WTC11 (cell line): ENCODE data around the gene SLC6A1. TPM values are rescaled to one million over a fixed set of nuclear protein-coding genes. Genes with fewer than 3 reads are reported as not detected.

Experiments
- ATAC-seq: fragments of 200-7000 bp; cut with Tn5 transposase; 2 replicates; pipeline ENCODE4 v1.10.0; 2021; ENCODE audit warnings: mild to moderate bottlenecking, moderate library complexity
- CTCF ChIA-PET: fragments of 300-600 bp; sonication (Branson Sonifier 250); formaldehyde crosslinking; loops from one replicate; lab custom pipeline; 2021; ENCODE audit warnings: antibody characterized with exemption; lab: Charles Lee
- POLR2A ChIA-PET: fragments of 350-600 bp; sonication (Branson Sonifier 250); formaldehyde crosslinking; loops from one replicate; lab custom pipeline; 2021; ENCODE audit warnings: antibody characterized with exemption; lab: Charles Lee
- DNase-seq: peaks from one replicate; pipeline ENCODE4 v3.0.0; 2021; ENCODE audit warnings: low spot score
- H3K27ac Mint-ChIP-seq: 2 replicates; pipeline ENCODE4 v1.8.0; 2021; ENCODE audit warnings: mixed read lengths
- H3K27me3 Mint-ChIP-seq: 2 replicates; pipeline ENCODE4 v1.8.0; 2021; ENCODE audit warnings: low read depth, mild to moderate bottlenecking, moderate library complexity, mixed read lengths
- H3K36me3 Mint-ChIP-seq: 2 replicates; pipeline ENCODE4 v1.8.0; 2021; ENCODE audit warnings: mixed read lengths
- H3K4me1 Mint-ChIP-seq: 2 replicates; pipeline ENCODE4 v1.8.0; 2022; ENCODE audit warnings: mixed read lengths
- H3K4me3 Mint-ChIP-seq: 2 replicates; pipeline ENCODE4 v1.8.0; 2021; ENCODE audit warnings: mild to moderate bottlenecking, moderate library complexity, mixed read lengths
- H3K9me3 Mint-ChIP-seq: 2 replicates; pipeline ENCODE4 v1.8.0; 2021; ENCODE audit warnings: mixed read lengths
- EMX1 ChIP-seq: fragments of 250-450 bp; sonication (Bioruptor Pico); IDR thresholded peaks from 2 replicates; pipeline ENCODE4 v1.8.0; 2021; ENCODE audit warnings: mild to moderate bottlenecking
- GABPB1 ChIP-seq: sonication (generic); formaldehyde crosslinking; IDR thresholded peaks from 2 replicates; pipeline ENCODE4 v1.8.1; 2023; ENCODE audit warnings: mild to moderate bottlenecking, missing genetic modification reagents
- GTF2I ChIP-seq: fragments of 250-450 bp; sonication (Bioruptor Pico); conservative IDR thresholded peaks from 2 replicates; pipeline ENCODE4 v1.4.0; 2021; ENCODE audit warnings: mild to moderate bottlenecking
- HMGA2 ChIP-seq: fragments of 250-450 bp; sonication (Bioruptor Pico); IDR thresholded peaks from 2 replicates; pipeline ENCODE4 v1.4.0; 2021; ENCODE audit warnings: mild to moderate bottlenecking, moderate library complexity
- IRF2 ChIP-seq: sonication (generic); formaldehyde crosslinking; IDR thresholded peaks from 2 replicates; pipeline ENCODE4 v1.8.0; 2022; ENCODE audit warnings: low read depth, missing genetic modification reagents, borderline replicate concordance
- MYBL2 ChIP-seq: sonication (generic); formaldehyde crosslinking; IDR thresholded peaks from 2 replicates; pipeline ENCODE4 v1.8.1; 2023; ENCODE audit warnings: mild to moderate bottlenecking, moderate library complexity, missing genetic modification reagents
- SMAD4 ChIP-seq: sonication (generic); formaldehyde crosslinking; IDR thresholded peaks from 2 replicates; pipeline ENCODE4 v1.8.0; 2022; ENCODE audit warnings: mild to moderate bottlenecking, missing genetic modification reagents
- SOX15 ChIP-seq: fragments of 250-450 bp; sonication (Bioruptor Pico); IDR thresholded peaks from 2 replicates; pipeline ENCODE4 v1.9.0; 2021; ENCODE audit warnings: mild to moderate bottlenecking
- SP1 ChIP-seq: sonication (generic); formaldehyde crosslinking; conservative IDR thresholded peaks from 2 replicates; pipeline ENCODE4 v1.8.1; 2022; ENCODE audit warnings: missing genetic modification reagents
- ZNF121 ChIP-seq: sonication (generic); formaldehyde crosslinking; IDR thresholded peaks from 2 replicates; pipeline ENCODE4 v1.8.0; 2023; ENCODE audit warnings: missing genetic modification reagents
- ZNF138 ChIP-seq: sonication (generic); formaldehyde crosslinking; conservative IDR thresholded peaks from 2 replicates; pipeline ENCODE4 v1.8.1; 2022; ENCODE audit warnings: mild to moderate bottlenecking, moderate library complexity, missing genetic modification reagents
- ZNF396 ChIP-seq: fragments of 250-450 bp; sonication (Bioruptor Pico); IDR thresholded peaks from 2 replicates; pipeline ENCODE4 v1.8.0; 2021; ENCODE audit warnings: mild to moderate bottlenecking, moderate library complexity, borderline replicate concordance
- ZNF423 ChIP-seq: fragments of 250-450 bp; sonication (Bioruptor Pico); IDR thresholded peaks from 2 replicates; pipeline ENCODE4 v2.1.2; 2022; ENCODE audit warnings: mild to moderate bottlenecking, moderate library complexity
- ZNF671 ChIP-seq: fragments of 250-450 bp; sonication (Bioruptor Pico); IDR thresholded peaks from 2 replicates; pipeline ENCODE4 v1.8.0; 2021; ENCODE audit warnings: mild to moderate bottlenecking
- total RNA-seq: library from RNA; stranded (reverse); gene quantifications from 3 replicates; pipeline ENCODE4 v1.2.3, GENCODE V29; 2021
- TF ChIP-seq, protein P1 (sequence below): sonication (generic); formaldehyde crosslinking; IDR thresholded peaks from 2 replicates; pipeline ENCODE4 v1.8.1; 2023; ENCODE audit warnings: mild to moderate bottlenecking, missing genetic modification reagents, moderate library complexity
- TF ChIP-seq, protein P2 (sequence below): sonication (generic); formaldehyde crosslinking; IDR thresholded peaks from 2 replicates; pipeline ENCODE4 v1.8.0; 2022; ENCODE audit warnings: mild to moderate bottlenecking, missing genetic modification reagents
- TF ChIP-seq, protein P3 (sequence below): sonication (generic); formaldehyde crosslinking; IDR thresholded peaks from 2 replicates; pipeline ENCODE4 v1.8.0; 2023; ENCODE audit warnings: missing genetic modification reagents
- TF ChIP-seq, protein P4 (sequence below): sonication (generic); formaldehyde crosslinking; IDR thresholded peaks from 2 replicates; pipeline ENCODE4 v1.8.1; 2023; ENCODE audit warnings: mild to moderate bottlenecking, missing genetic modification reagents
- TF ChIP-seq, protein P5 (sequence below): fragments of 250-450 bp; sonication (Bioruptor Pico); IDR thresholded peaks from 2 replicates; pipeline ENCODE4 v1.9.0; 2021; ENCODE audit warnings: mild to moderate bottlenecking
- TF ChIP-seq, protein P6 (sequence below): fragments of 200-600 bp; IDR thresholded peaks from 2 replicates; pipeline ENCODE4 v1.8.0; 2022; ENCODE audit warnings: antibody characterized with exemption
- TF ChIP-seq, protein P7 (sequence below): sonication (generic); formaldehyde crosslinking; conservative IDR thresholded peaks from 2 replicates; pipeline ENCODE4 v1.8.1; 2022; ENCODE audit warnings: mild to moderate bottlenecking, missing genetic modification reagents
- TF ChIP-seq, protein P8 (sequence below): sonication (generic); formaldehyde crosslinking; IDR thresholded peaks from 2 replicates; pipeline ENCODE4 v1.8.0; 2022; ENCODE audit warnings: mild to moderate bottlenecking, missing genetic modification reagents
- TF ChIP-seq, protein P9 (sequence below): fragments of 250-450 bp; sonication (Bioruptor Pico); IDR thresholded peaks from 2 replicates; pipeline ENCODE4 v1.8.0; 2021; ENCODE audit warnings: mild to moderate bottlenecking
- TF ChIP-seq, protein P10 (sequence below): sonication (generic); formaldehyde crosslinking; IDR thresholded peaks from 2 replicates; pipeline ENCODE4 v1.8.1; 2022; ENCODE audit warnings: mild to moderate bottlenecking, missing genetic modification reagents, moderate library complexity, borderline replicate concordance

The SLC6A1 gene
- total RNA-seq, 1 experiment from 2014 or later = 0.72 TPM

DNA sequence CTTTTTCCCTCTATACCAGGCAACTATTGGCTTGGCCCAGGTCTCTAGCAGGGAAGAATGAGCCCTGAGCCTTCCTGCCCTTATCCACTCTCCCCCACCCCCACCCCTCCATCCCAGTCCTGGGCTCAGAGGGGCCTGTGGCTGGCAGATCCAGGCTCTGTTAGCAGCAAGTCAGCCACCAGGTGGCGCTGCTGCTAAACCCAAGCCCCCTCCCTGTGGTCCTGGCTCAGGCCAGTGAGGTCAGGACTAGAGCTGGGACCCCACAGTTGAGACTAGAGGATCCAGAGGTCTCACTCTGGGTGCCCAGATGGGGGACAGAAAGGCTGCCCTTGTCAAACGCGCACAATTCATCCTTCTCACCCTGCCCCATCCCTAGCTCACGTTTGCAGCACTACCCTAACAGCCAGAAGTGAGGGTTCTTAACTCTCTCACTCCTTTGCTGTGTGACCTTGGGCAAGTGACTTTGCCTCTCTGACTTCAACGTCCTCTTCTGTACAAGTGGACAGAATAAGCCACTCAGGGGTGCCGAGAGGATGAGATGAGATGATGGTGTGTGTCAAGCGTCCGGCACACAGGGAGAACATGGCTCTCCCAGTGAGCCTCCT lies 46.8 kb upstream of the SLC6A1 start:
- POLR2A ChIA-PET = interaction anchor here (0.7 kb wide), 1 partner anchor 706 kb away, joined by 3 read pairs; no protein-coding TSS in a partner anchor
- H3K27me3 Mint-ChIP-seq = no peaks in the 10 kb centered on the region; the same call in none of the 2 replicates
- H3K9me3 Mint-ChIP-seq = peaks cover 18% of the 10 kb centered on the region
- CTCF ChIA-PET = interaction anchor here (0.6 to 5.7 kb wide), 36 partner anchors 8 to 435 kb away, joined by 3 to 111 read pairs (median 5); no protein-coding TSS in a partner anchor
- TF ChIP-seq ZNF121 (peak; percentile 60), SMAD4 (CRISPR knock-in tag) (no peak), SP1 (CRISPR knock-in tag) (no peak), EMX1 (CRISPR knock-in tag) (no peak), MYBL2 (CRISPR knock-in tag) (no peak), ZNF671 (CRISPR knock-in tag) (no peak), SOX15 (CRISPR knock-in tag) (no peak), GTF2I (CRISPR knock-in tag) (0 out of 2 replicates have a peak, but pooled peaks have one; percentile 4)
- TF ChIP-seq, protein P1, sequence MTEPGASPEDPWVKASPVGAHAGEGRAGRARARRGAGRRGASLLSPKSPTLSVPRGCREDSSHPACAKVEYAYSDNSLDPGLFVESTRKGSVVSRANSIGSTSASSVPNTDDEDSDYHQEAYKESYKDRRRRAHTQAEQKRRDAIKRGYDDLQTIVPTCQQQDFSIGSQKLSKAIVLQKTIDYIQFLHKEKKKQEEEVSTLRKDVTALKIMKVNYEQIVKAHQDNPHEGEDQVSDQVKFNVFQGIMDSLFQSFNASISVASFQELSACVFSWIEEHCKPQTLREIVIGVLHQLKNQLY = no peak
- TF ChIP-seq, protein P2, sequence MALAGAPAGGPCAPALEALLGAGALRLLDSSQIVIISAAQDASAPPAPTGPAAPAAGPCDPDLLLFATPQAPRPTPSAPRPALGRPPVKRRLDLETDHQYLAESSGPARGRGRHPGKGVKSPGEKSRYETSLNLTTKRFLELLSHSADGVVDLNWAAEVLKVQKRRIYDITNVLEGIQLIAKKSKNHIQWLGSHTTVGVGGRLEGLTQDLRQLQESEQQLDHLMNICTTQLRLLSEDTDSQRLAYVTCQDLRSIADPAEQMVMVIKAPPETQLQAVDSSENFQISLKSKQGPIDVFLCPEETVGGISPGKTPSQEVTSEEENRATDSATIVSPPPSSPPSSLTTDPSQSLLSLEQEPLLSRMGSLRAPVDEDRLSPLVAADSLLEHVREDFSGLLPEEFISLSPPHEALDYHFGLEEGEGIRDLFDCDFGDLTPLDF (CRISPR knock-in tag) = no peak
- TF ChIP-seq, protein P3, sequence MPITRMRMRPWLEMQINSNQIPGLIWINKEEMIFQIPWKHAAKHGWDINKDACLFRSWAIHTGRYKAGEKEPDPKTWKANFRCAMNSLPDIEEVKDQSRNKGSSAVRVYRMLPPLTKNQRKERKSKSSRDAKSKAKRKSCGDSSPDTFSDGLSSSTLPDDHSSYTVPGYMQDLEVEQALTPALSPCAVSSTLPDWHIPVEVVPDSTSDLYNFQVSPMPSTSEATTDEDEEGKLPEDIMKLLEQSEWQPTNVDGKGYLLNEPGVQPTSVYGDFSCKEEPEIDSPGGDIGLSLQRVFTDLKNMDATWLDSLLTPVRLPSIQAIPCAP (CRISPR knock-in tag) = no peak
- TF ChIP-seq, protein P4, sequence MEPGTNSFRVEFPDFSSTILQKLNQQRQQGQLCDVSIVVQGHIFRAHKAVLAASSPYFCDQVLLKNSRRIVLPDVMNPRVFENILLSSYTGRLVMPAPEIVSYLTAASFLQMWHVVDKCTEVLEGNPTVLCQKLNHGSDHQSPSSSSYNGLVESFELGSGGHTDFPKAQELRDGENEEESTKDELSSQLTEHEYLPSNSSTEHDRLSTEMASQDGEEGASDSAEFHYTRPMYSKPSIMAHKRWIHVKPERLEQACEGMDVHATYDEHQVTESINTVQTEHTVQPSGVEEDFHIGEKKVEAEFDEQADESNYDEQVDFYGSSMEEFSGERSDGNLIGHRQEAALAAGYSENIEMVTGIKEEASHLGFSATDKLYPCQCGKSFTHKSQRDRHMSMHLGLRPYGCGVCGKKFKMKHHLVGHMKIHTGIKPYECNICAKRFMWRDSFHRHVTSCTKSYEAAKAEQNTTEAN (CRISPR knock-in tag) = no peak
- TF ChIP-seq, protein P5, sequence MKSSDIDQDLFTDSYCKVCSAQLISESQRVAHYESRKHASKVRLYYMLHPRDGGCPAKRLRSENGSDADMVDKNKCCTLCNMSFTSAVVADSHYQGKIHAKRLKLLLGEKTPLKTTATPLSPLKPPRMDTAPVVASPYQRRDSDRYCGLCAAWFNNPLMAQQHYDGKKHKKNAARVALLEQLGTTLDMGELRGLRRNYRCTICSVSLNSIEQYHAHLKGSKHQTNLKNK (CRISPR knock-in tag) = no peak
- TF ChIP-seq, protein P6, sequence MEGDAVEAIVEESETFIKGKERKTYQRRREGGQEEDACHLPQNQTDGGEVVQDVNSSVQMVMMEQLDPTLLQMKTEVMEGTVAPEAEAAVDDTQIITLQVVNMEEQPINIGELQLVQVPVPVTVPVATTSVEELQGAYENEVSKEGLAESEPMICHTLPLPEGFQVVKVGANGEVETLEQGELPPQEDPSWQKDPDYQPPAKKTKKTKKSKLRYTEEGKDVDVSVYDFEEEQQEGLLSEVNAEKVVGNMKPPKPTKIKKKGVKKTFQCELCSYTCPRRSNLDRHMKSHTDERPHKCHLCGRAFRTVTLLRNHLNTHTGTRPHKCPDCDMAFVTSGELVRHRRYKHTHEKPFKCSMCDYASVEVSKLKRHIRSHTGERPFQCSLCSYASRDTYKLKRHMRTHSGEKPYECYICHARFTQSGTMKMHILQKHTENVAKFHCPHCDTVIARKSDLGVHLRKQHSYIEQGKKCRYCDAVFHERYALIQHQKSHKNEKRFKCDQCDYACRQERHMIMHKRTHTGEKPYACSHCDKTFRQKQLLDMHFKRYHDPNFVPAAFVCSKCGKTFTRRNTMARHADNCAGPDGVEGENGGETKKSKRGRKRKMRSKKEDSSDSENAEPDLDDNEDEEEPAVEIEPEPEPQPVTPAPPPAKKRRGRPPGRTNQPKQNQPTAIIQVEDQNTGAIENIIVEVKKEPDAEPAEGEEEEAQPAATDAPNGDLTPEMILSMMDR = peak; percentile 80
- H3K4me3 Mint-ChIP-seq = no peak overlapping the region
- DNase-seq = peak; percentile 93
- no peaks in the 10 kb centered on the region for H3K36me3 Mint-ChIP-seq
- peak; percentile 98 for ATAC-seq
- no peak overlapping the region for H3K27ac Mint-ChIP-seq
- H3K4me1 Mint-ChIP-seq = peaks cover 2% of the 10 kb centered on the region; the same call in 1 of the 2 replicates

DNA sequence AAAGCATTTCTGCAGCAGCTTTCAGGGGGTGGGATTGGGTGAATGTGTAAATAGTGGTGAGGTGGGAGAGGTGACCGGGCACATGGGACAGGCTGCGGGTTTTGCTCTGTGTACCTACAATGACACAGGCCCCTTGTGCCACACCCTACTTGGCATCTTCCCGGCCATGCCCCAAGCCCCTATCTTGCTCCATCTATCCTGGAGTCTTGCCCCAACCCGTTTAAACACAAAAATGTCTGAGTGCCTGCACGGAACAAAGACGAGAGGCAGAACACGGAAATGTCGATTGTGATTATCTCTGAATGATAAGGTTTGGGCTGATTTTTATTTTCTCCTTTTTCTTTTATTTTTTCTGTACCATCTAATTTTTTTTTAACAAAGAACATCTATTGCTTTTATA lies 46.0 kb upstream of the SLC6A1 start:
- peaks cover 2% of the 10 kb centered on the region; the same call in 1 of the 2 replicates for H3K4me1 Mint-ChIP-seq
- H3K4me3 Mint-ChIP-seq = no peak overlapping the region
- POLR2A ChIA-PET = no interaction called here
- DNase-seq (no peak), ATAC-seq (no peak)
- no peak for TF ChIP-seq ZNF423 (CRISPR knock-in tag)
- TF ChIP-seq MYBL2 (CRISPR knock-in tag) = no peak
- no peak for TF ChIP-seq ZNF138 (CRISPR knock-in tag)
- no peak for TF ChIP-seq ZNF671 (CRISPR knock-in tag)
- TF ChIP-seq, protein P5 (CRISPR knock-in tag) = no peak
- no peak for TF ChIP-seq IRF2 (CRISPR knock-in tag)
- TF ChIP-seq, protein P7, sequence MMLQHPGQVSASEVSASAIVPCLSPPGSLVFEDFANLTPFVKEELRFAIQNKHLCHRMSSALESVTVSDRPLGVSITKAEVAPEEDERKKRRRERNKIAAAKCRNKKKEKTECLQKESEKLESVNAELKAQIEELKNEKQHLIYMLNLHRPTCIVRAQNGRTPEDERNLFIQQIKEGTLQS = no peak
- TF ChIP-seq, protein P8, sequence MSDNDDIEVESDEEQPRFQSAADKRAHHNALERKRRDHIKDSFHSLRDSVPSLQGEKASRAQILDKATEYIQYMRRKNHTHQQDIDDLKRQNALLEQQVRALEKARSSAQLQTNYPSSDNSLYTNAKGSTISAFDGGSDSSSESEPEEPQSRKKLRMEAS (CRISPR knock-in tag) = no peak
- TF ChIP-seq ZNF396 = no peak
- no peak for TF ChIP-seq GABPB1 (CRISPR knock-in tag)
- TF ChIP-seq, protein P9, sequence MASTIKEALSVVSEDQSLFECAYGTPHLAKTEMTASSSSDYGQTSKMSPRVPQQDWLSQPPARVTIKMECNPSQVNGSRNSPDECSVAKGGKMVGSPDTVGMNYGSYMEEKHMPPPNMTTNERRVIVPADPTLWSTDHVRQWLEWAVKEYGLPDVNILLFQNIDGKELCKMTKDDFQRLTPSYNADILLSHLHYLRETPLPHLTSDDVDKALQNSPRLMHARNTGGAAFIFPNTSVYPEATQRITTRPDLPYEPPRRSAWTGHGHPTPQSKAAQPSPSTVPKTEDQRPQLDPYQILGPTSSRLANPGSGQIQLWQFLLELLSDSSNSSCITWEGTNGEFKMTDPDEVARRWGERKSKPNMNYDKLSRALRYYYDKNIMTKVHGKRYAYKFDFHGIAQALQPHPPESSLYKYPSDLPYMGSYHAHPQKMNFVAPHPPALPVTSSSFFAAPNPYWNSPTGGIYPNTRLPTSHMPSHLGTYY = no peak
- TF ChIP-seq, protein P10, sequence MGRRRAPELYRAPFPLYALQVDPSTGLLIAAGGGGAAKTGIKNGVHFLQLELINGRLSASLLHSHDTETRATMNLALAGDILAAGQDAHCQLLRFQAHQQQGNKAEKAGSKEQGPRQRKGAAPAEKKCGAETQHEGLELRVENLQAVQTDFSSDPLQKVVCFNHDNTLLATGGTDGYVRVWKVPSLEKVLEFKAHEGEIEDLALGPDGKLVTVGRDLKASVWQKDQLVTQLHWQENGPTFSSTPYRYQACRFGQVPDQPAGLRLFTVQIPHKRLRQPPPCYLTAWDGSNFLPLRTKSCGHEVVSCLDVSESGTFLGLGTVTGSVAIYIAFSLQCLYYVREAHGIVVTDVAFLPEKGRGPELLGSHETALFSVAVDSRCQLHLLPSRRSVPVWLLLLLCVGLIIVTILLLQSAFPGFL = no peak
- no peak for TF ChIP-seq HMGA2 (CRISPR knock-in tag)
- H3K27me3 Mint-ChIP-seq = no peaks in the 10 kb centered on the region; the same call in none of the 2 replicates
- H3K27ac Mint-ChIP-seq = no peak overlapping the region
- CTCF ChIA-PET = interaction anchor here (0.6 to 2.2 kb wide), 11 partner anchors 47 to 188 kb away, joined by 3 to 19 read pairs (median 5); no protein-coding TSS in a partner anchor
- H3K36me3 Mint-ChIP-seq = no peaks in the 10 kb centered on the region
- peaks cover 18% of the 10 kb centered on the region for H3K9me3 Mint-ChIP-seq
